Chondrocyte (in vitro differentiated cells): ENCODE measurements around the gene SAMD8. TPM values are rescaled to one million over a fixed set of nuclear protein-coding genes. Genes with fewer than 3 reads are reported as not detected.

Source experiments
- DNase-seq: peaks from one replicate; pipeline ENCODE4 v3.0.0; 2021; ENCODE audit warnings: mixed read lengths, low spot score
- H3K27ac Mint-ChIP-seq: one replicate; pipeline ENCODE4 v1.8.0; 2021; ENCODE audit warnings: mild to moderate bottlenecking, moderate library complexity, mixed read lengths; ENCODE audit not compliant: unreplicated experiment
- H3K27me3 Mint-ChIP-seq: 2 replicates; pipeline ENCODE4 v1.8.0; 2021; ENCODE audit warnings: low read depth, mixed read lengths
- H3K36me3 Mint-ChIP-seq: 2 replicates; pipeline ENCODE4 v1.8.0; 2021; ENCODE audit warnings: low read depth, mixed read lengths
- H3K4me1 Mint-ChIP-seq: 2 replicates; pipeline ENCODE4 v1.8.0; 2021; ENCODE audit warnings: low read depth, mild to moderate bottlenecking, mixed read lengths
- H3K4me3 Mint-ChIP-seq: one replicate; pipeline ENCODE4 v1.8.0; 2021; ENCODE audit warnings: mild to moderate bottlenecking, moderate library complexity, mixed read lengths; ENCODE audit not compliant: unreplicated experiment
- H3K9me3 Mint-ChIP-seq: 2 replicates; pipeline ENCODE4 v1.8.0; 2021; ENCODE audit warnings: low read depth, mixed read lengths
- total RNA-seq: library from RNA; stranded (reverse); gene quantifications from 3 replicates; pipeline ENCODE4 v1.2.1, GENCODE V29; 2021
- TF ChIP-seq, protein P1 (sequence below): fragments of 200-600 bp; sonication (generic); IDR thresholded peaks from 2 replicates; pipeline ENCODE4 v1.5.0; 2021; ENCODE audit warnings: antibody characterized with exemption, mild to moderate bottlenecking, moderate library complexity

SAMD8 gene
- total RNA-seq, 1 donor from 2014 or later, result 24.7 TPM

- Mint-ChIP-seq H3K27me3 (no peaks in the 10 kb centered on the region), H3K4me1 (no peaks in the 10 kb centered on the region), H3K27ac (no peak overlapping the region), H3K4me3 (no peak overlapping the region), H3K36me3 (no peaks in the 10 kb centered on the region), H3K9me3 (peaks cover 3% of the 10 kb centered on the region)
- TF ChIP-seq, protein P1, sequence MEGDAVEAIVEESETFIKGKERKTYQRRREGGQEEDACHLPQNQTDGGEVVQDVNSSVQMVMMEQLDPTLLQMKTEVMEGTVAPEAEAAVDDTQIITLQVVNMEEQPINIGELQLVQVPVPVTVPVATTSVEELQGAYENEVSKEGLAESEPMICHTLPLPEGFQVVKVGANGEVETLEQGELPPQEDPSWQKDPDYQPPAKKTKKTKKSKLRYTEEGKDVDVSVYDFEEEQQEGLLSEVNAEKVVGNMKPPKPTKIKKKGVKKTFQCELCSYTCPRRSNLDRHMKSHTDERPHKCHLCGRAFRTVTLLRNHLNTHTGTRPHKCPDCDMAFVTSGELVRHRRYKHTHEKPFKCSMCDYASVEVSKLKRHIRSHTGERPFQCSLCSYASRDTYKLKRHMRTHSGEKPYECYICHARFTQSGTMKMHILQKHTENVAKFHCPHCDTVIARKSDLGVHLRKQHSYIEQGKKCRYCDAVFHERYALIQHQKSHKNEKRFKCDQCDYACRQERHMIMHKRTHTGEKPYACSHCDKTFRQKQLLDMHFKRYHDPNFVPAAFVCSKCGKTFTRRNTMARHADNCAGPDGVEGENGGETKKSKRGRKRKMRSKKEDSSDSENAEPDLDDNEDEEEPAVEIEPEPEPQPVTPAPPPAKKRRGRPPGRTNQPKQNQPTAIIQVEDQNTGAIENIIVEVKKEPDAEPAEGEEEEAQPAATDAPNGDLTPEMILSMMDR, result no peak
- DNase-seq, result no peak
Measured at GRCh38 chr10:75076348-75076747, 35.1 kb upstream of the SAMD8 start.

GRCh38 chr10:75079436-75080083 lies 31.9 kb upstream of the SAMD8 start:
- no peaks in the 10 kb centered on the region for H3K4me1 Mint-ChIP-seq
- H3K4me3 Mint-ChIP-seq, result no peak overlapping the region
- H3K36me3 Mint-ChIP-seq, result no peaks in the 10 kb centered on the region
- TF ChIP-seq, protein P1, result no peak
- peaks cover 8% of the 10 kb centered on the region for H3K9me3 Mint-ChIP-seq
- no peaks in the 10 kb centered on the region for H3K27me3 Mint-ChIP-seq
- H3K27ac Mint-ChIP-seq, result no peak overlapping the region
- DNase-seq, result no peak

- H3K36me3 Mint-ChIP-seq, result no peaks in the 10 kb centered on the region
Measured at GRCh38 chr10:75080554-75080953, 30.9 kb upstream of the SAMD8 start.

DNA sequence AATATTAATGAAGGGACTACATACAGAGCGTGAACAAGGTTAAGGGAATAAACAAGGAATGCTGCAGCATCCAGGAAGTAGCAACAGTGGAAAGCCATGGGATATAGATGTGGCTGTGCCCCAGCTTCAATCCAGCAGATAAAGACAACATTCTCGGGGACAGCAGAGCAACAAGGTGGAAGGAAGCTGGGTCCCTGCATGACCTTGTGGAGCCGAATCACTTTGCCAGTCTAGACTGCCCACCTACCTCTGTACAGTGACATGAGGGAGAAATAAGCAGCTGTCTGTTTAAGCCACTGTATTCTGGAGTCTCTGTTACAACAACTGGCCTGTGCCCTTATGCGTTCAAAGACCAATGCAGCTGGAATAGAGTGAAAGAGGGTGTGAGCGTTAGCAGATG lies 30.1 kb upstream of the SAMD8 start:
- Mint-ChIP-seq H3K27ac (no peak overlapping the region), H3K27me3 (no peaks in the 10 kb centered on the region), H3K36me3 (no peaks in the 10 kb centered on the region), H3K4me3 (no peak overlapping the region), H3K9me3 (peaks cover 8% of the 10 kb centered on the region), H3K4me1 (no peaks in the 10 kb centered on the region)
- TF ChIP-seq, protein P1, result no peak
- DNase-seq, result no peak

More at GRCh38 chr10:75080554-75080953, 30.9 kb upstream of the SAMD8 start:
- Mint-ChIP-seq H3K4me3 (no peak overlapping the region), H3K9me3 (peaks cover 8% of the 10 kb centered on the region), H3K27me3 (no peaks in the 10 kb centered on the region), H3K4me1 (no peaks in the 10 kb centered on the region), H3K27ac (no peak overlapping the region)
- no peak for DNase-seq
- TF ChIP-seq, protein P1, result no peak

DNA sequence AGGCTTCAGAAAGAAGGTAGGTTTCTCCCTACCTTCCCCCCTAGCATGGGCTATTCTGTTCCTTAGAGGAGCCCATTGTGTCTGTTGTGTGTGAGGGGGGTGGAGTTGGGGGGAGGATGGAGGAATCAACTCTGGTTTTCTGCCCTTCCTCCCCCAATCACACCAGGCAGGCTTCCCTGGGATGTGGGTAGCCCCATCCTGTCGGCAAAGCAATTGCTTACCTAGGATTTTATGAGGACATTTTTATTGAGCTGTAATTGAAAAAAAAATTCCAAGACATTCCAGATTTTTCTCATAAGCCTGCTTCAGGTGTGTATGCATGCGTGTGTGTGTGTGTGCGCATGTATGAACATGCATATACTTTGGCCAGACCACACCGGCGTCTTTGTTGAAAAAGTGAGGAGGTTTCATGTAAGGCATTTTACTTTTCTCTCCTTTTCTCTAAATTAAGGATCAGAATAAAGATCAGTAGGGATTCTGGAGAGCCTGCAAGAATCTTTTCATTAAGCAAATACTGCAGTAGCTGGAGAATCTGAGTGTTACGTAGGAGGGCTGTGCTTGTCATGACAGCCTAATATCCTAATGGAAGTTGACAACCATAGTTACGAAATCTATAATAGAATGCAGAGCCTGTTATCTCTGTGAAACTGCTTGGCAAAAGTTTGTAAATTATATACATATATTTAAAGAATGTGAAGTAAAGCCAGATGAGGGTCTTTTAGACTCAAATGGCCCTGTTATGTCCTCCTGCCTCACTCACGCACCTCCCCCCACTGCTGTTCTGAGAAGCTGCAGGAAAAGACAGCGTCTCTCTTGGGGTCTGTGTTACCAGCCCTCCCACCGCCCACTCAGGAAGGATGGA lies 27.3 kb upstream of the SAMD8 start:
- Mint-ChIP-seq H3K27ac (no peak overlapping the region), H3K36me3 (no peaks in the 10 kb centered on the region), H3K4me1 (no peaks in the 10 kb centered on the region), H3K27me3 (no peaks in the 10 kb centered on the region), H3K9me3 (peaks cover 8% of the 10 kb centered on the region), H3K4me3 (no peak overlapping the region)
- TF ChIP-seq, protein P1, result no peak
- DNase-seq, result no peak
